ENCODE data around the gene RASGRP1.

The RASGRP1 gene

DNA sequence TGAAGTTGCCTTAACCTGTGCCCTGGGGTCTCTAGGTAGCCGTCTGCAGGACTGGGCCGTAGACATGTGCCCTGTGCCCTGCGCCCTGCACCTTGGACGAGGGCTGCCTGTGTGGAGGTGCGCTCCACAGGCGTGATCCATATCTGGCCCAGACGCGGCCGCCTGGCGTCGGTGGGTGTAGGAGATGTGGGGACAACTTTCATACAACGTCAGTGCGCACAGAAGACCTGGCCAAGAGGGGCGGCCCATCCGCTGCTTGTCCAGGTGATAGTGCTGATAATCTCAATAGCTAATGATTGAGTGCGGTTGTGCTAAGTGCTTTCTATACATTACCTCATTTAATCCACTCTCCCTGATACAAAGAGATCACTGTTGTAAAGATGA, 665 bp upstream of the RASGRP1 start:
- DNase-seq, result no peak

DNA sequence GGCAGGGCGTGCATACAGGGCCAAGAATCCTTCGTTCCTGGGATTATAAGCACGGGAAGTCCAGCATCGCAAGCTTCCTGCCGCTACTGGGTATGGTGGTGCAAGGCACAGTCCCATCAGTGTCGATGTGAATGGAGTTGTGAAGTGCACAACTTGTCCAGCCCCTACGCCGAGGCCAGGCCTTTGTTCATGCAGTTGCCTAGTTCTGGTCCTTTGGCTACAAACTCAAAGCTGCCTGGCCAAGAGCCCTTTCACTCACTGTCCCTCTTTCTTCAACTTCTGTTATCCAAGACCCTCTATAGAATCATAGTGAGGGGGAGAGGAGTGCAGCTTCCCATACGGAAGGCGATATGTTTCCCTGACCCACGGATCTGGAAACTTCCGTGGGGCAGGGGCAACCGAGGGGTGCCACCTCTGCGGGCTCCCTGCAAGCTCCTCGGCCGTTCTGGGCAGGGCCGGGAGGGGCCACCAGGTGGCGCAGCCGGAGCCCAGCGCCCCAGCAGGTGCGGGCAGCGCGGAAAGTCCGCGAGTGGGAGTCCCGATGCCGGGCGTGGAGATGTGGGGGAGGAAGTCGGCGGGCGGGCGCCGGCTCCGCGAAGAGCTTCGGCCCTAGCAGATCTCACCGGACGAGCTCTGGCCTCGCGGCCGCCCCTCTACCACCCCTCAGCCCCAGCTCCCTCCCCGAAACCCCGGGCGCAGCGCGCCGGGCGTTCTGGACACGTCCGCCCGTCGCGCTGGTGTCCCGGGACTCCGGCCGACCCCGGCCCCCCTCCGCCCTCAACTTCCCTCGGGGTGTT, 693 bp downstream of the RASGRP1 start:
- DNase-seq, result peak; percentile 70

DNA sequence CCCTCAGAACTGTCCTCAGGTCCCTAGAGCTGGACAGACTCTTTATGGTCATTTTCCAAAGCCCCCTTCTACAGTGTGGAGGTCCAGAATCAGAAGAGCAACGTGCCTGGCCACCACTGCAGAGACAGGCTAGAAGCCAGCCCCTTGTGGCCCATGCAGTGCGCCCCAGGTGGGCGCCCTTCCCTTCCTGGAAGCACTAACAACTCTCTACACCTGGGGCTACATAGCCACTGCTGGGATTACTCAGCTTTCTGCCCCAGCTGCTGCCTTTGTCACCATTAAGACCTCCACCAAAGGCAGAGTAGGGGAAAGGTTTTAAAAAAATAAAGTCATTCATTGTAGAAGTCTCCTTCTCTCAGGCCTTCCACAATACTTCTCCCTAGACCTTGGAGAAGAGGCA, 2.3 kb downstream of the RASGRP1 start:
- no peak for DNase-seq

GRCh38 chr15:38560456-38560926, 4.1 kb downstream of the RASGRP1 start:
- no peak for DNase-seq

DNA sequence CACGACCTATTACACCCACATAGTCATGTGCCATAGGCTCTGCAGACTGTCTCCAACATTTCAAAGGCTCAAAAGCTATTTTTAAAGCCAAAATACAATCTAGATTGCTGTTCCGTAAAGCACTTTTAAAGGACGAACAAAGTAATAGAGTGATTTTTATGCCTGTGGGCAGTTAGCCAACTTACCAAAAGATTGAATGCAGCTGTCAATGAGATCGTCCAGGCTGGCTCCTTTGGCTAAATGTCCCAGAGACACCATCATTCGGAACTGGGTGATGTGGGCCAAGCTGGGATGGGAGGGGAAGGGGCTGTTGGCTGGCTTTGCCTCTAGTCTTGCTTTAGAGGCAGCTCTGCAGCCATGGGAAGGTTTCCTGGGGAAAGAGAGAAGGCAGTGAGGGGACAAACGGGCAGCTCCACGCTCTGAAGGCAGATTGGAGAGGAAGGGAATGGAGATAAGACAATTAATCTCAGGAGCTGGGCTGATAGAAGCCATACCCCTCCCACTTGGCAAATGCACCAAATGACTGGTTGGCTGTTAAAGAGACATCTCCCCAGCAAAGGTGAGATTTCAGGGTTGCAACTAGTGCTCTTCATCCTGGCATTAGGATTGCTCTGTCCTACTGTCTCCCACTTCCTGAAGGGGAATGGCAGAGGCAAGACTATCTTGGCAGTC, 4.8 kb downstream of the RASGRP1 start:
- DNase-seq, result no peak

DNA sequence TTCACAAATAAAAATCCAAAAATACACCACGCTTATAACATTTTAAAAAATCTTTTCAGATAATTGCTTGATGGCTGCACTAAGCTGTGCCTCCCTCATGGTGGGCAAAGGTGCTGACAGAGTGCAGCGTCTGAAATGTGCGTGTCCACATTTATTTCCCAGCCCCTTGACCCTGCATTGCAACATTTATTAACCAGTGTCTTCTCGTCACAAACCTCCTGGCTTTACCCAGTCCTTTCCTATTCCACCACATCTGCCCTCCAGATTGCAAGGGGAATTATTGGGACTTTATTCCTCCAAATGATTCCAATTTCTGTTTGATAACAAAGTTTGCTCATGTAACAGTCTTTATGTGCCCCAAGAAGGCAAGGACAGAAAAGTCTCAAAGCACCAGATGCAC, 5.5 kb downstream of the RASGRP1 start:
- DNase-seq, result no peak

- DNase-seq, result no peak
Observed at GRCh38 chr15:38558372-38559059, 6.1 kb downstream of the RASGRP1 start.

GRCh38 chr15:38557921-38558320, 6.7 kb downstream of the RASGRP1 start:
- no peak for DNase-seq

DNA sequence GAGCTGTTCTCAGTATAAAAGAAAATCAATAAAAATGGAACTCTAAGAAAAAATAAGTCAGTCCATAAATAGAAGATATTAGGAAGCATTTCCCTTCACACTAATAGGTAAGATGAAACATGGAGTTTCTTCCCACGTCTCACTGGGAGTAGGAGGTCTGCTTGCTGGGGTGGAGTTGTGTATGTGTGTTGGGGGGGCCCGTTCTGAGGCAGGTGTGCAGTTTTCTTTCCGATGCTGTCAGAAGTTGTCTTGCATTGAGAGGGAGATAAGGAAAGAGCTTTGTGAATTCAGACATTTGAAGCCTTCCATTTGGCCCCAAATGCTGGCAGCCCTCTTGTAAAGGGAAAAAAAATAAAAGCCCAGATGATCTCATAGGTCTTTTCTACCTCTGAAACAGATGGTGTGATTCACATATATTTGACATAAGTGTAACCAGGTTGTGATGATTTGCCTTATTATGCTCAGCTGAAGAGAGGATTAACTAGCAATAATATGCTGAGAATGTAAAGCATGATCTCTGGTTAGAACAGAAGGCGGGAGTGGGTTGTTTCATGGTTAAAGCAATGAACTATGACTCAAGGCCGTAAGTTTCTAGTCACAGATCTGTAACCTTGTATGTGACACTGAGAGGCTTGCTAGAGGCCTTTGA, 8.8 kb downstream of the RASGRP1 start:
- no peak for DNase-seq

DNA sequence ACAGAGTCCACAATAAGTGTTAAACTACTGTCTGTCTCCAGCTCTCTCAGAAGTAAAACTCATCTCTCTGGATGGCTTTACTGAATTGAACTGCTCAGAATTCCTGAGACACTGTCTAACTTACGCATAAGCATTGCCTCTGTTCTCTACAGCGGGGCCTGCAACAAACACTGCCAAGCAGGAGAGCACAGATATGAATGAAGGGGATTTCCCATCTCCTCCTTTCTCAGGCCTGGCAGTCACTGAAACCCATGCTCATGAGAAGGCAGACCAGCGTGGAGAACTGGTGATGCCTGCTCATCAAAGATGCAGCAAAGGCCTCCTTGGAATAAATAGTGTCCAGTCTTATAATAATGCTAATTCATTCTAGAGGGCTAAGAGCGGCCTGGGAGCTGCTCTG, 10.3 kb downstream of the RASGRP1 start:
- no peak for DNase-seq

- no peak for DNase-seq
Observed at GRCh38 chr15:38553071-38553470, 11.5 kb downstream of the RASGRP1 start.

- DNase-seq, result no peak
Observed at GRCh38 chr15:38551720-38552648, 12.6 kb downstream of the RASGRP1 start.

DNA sequence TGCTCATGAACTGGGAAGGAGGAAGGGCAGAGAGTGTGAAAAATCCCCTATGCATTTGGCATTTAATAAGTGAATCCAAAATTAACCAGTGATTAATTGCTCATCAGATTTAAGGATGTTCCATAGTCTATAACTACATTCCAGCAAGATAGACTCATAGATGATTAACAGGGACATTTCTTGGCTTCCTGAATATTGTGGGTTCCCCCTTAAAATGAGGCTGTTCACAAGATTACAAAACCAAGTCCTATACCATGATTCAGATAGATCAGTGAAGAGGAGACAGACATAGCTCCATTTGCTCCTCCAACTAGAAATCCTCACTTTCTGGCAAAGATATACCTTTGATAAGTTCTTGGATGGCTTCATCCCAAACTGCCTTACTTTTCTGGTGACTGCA, 15.4 kb downstream of the RASGRP1 start:
- no peak for DNase-seq

DNA sequence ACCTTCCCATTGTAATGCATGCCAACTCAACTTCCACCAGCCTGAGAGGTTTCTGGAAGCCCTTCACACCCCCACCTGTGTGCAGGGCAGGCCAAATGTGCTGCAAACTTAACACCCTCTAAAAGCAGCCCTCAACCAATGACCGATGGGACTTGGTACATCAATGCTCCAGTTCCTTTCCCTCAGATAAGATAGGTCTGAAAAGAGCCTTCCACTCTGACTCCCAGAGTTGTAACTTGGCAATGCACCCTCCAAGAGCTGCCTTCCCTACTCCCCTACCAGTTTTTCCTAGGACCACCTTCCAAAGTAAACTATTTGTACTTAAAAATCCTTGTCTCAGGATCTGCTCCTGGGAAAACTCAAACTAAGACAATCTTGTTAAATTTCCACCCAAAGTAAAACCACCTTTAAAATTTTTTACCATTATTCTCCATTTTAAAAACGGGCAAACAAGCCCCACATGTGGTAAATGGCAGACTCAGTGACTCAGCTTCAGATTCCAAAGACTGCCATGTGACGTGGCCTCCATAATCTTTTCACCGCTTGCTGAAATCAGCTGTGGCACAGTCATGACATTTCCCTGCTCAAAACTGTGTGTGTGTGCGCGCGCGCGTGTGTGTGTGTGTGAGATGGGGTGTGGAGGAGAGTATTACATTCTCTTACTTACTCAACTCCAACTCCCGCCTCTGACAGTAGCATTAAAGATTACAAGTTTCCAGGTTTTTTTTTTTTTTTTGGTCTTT, 17.2 kb downstream of the RASGRP1 start:
- DNase-seq, result no peak

GRCh38 chr15:38545179-38545578, 19.4 kb downstream of the RASGRP1 start:
- DNase-seq, result no peak

GRCh38 chr15:38541026-38541425, 23.6 kb downstream of the RASGRP1 start:
- no peak for DNase-seq

- DNase-seq, result no peak
Observed at GRCh38 chr15:38540510-38540909, 24.1 kb downstream of the RASGRP1 start.

GRCh38 chr15:38539008-38539343, 25.6 kb downstream of the RASGRP1 start:
- DNase-seq, result no peak

GRCh38 chr15:38538328-38539007, 26.1 kb downstream of the RASGRP1 start:
- no peak for DNase-seq

DNA sequence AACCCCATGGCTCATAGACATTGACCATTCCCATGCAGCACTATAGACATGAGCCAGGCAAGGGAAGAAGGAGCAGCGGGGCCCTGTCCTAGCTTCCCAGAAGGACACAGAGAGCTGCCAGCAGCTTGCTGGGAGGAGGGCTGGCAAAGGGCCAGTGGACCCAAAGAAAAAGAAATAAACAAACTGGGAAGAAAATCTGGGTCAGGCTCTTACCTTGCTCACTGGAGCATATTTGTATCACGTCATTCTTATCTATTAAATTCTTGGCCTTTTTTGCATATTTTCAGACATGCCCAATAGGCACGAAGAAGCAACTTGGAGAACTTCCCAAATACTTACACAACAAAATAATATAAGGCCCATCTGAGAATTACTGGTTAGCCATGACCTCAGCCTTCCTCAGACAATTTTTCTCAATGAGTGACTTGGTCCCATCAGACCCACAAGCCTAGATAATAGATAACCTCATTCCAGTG, 28.4 kb downstream of the RASGRP1 start:
- DNase-seq, result peak; percentile 25

Measured in right hindlimb (tissue), 1 donor.